Activated CD8-positive, alpha-beta memory T cell treated with anti-CD3 and anti-CD28 coated beads for 1 hour (primary cell): ENCODE data around the gene SAMD9L.
"Not testable (repeated sequence)": the region's sequence is repeated elsewhere in the genome, so short reads cannot be mapped to it uniquely, and the experiment has no call there.

Experiments used
- DNase-seq, 2 donors: peaks; one replicate each; pipeline ENCODE4 v3.0.0-alpha.2; 2020; ENCODE audit warnings: low read depth in 1 of 2; ENCODE audit errors: extremely low read depth in 1 of 2

Gene SAMD9L

GRCh38 chr7:93146472-93147141 is 1.6 kb downstream of the SAMD9L start:
- no peak for DNase-seq

GRCh38 chr7:93146036-93146435 is 2.1 kb downstream of the SAMD9L start:
- DNase-seq, result no peak

GRCh38 chr7:93145354-93145753 is 2.8 kb downstream of the SAMD9L start:
- DNase-seq, result no peak

- no peak for DNase-seq
These were observed 6.1 kb downstream of the SAMD9L start for GRCh38 chr7:93142127-93142526.

- no peak for DNase-seq
These were observed 7.5 kb downstream of the SAMD9L start for GRCh38 chr7:93140582-93141191.

GRCh38 chr7:93138576-93138975 is 9.6 kb downstream of the SAMD9L start:
- no peak for DNase-seq

- no peak for DNase-seq
These were observed 15.2 kb downstream of the SAMD9L start for GRCh38 chr7:93133005-93133404.

GRCh38 chr7:93132216-93132615 is 16.0 kb downstream of the SAMD9L start:
- no peak for DNase-seq

GRCh38 chr7:93126954-93127353 is 21.2 kb downstream of the SAMD9L start:
- not testable (repeated sequence) for DNase-seq

- not testable (repeated sequence) for DNase-seq
These were observed 24.7 kb downstream of the SAMD9L start for GRCh38 chr7:93123532-93123931.

- DNase-seq, result no peak
These were observed 27.3 kb downstream of the SAMD9L start for GRCh38 chr7:93120592-93121549.

- no peak for DNase-seq
These were observed 28.8 kb downstream of the SAMD9L start for GRCh38 chr7:93119191-93119905.

- peak; percentile 10 to 16 for DNase-seq
These were observed 30.2 kb downstream of the SAMD9L start, which contains the start of gene SAMD9 for GRCh38 chr7:93117852-93118530. SAMD9 (minus strand) TSS chr7:93117979; CDS start chr7:93106097, 11,882 bp downstream.

- no peak for DNase-seq
These were observed 30.9 kb downstream of the SAMD9L start for GRCh38 chr7:93117327-93117726.

- DNase-seq, result no peak
These were observed 32.4 kb downstream of the SAMD9L start for GRCh38 chr7:93115796-93116195.

- no peak for DNase-seq
These were observed 40.2 kb downstream of the SAMD9L start for GRCh38 chr7:93108003-93108402.

- no peak for DNase-seq
These were observed 50.8 kb downstream of the SAMD9L start for GRCh38 chr7:93097388-93097787.

- no peak for DNase-seq
These were observed 55.3 kb downstream of the SAMD9L start for GRCh38 chr7:93092757-93093370.
